HG02642 (cell line): ENCODE data around the gene ANKRD16.

Experiments used
- ATAC-seq: cut with Tn5 transposase; IDR thresholded peaks from one replicate; pipeline ENCODE4 v1.9.1; 2021; ENCODE audit warnings: mild to moderate bottlenecking; ENCODE audit not compliant: unreplicated experiment, poor library complexity

ANKRD16 gene

GRCh38 chr10:5813341-5814109, 76.2 kb downstream of the ANKRD16 start, which contains the start of gene GDI2:
Gene GDI2, minus strand, starts transcription at chr10:5813434. Its CDS starts 176 bp downstream, at chr10:5813258.
- ATAC-seq, result peak; percentile 81

- ATAC-seq, result peak; percentile 37
Observed at GRCh38 chr10:5813091-5813340, 76.7 kb downstream of the ANKRD16 start.

- peak; percentile 27 for ATAC-seq
Observed at GRCh38 chr10:5812283-5813090, 77.2 kb downstream of the ANKRD16 start.
